AG09309 (cell line): ENCODE measurements around the gene ZFC3H1.

Experiments
- DNase-seq: peaks from one replicate; pipeline ENCODE4 v3.0.0-alpha.2; 2010; ENCODE audit warnings: low read depth
- H3K4me3 ChIP-seq: 2 replicates; pipeline ENCODE4 v1.5.1; 2011; ENCODE audit warnings: mild to moderate bottlenecking, low read depth, low read length, moderate library complexity; ENCODE audit not compliant: control insufficient read depth
- CTCF ChIP-seq: IDR thresholded peaks from 2 replicates; pipeline ENCODE4 v1.5.1; 2011; ENCODE audit warnings: mild to moderate bottlenecking, low read depth, low read length, inconsistent platforms; ENCODE audit not compliant: insufficient read depth, control insufficient read depth; ENCODE audit errors: missing control alignments

Gene ZFC3H1

GRCh38 chr12:71639341-71639760 lies 24.3 kb downstream of the ZFC3H1 start:
- TF ChIP-seq CTCF = no peak
- DNase-seq = no peak
- H3K4me3 ChIP-seq = no peak overlapping the region

DNA sequence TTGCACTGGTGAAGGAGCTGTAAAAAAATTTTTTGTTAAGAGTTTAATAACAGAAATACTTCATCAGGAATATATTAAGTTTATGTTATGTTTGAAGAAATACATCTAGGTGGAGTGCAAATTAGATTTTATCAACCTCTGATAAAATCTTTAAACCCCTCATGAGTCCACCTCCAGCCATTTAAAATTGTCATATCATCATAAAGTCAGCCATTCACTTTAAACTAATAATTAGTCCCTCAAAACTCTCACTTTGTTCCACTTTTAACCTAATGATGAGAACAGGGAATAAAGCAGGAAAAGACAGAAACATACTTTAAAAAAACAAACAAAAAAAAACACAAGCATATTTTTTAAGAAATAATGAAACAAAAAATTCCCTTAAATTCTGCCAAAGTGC lies 25.1 kb downstream of the ZFC3H1 start:
- H3K4me3 ChIP-seq = no peak overlapping the region
- TF ChIP-seq CTCF = no peak
- no peak for DNase-seq

GRCh38 chr12:71636704-71637115 lies 26.9 kb downstream of the ZFC3H1 start:
- no peak overlapping the region for H3K4me3 ChIP-seq
- DNase-seq = peak; percentile 28
- TF ChIP-seq CTCF = peak; percentile 75

- no peak overlapping the region for H3K4me3 ChIP-seq
- TF ChIP-seq CTCF = no peak
- no peak for DNase-seq
Observed at GRCh38 chr12:71627438-71628002, 36.1 kb downstream of the ZFC3H1 start.

GRCh38 chr12:71626768-71627167 lies 36.9 kb downstream of the ZFC3H1 start:
- no peak for DNase-seq
- no peak for TF ChIP-seq CTCF
- no peak overlapping the region for H3K4me3 ChIP-seq

GRCh38 chr12:71626098-71626497 lies 37.5 kb downstream of the ZFC3H1 start:
- no peak for TF ChIP-seq CTCF
- DNase-seq = no peak
- H3K4me3 ChIP-seq = no peak overlapping the region

DNA sequence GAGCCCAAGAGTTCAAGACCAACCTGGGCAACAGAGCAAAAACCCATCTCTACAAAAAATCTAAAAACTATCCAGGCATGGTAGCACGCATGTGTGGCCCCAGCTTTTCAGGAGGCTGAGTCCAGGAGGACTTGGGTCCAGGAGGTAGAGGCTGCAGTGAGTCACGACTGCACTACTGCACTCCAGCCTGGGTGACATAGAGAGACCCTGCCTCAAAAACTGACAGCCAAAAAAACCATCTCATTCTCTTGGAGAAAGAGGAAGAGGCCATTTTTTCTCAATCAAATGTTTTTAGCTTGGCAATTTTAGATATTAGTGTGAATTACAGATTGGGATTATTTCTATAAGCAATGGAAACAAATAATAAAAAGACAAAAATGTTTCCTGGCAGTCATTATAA lies 38.2 kb downstream of the ZFC3H1 start:
- no peak overlapping the region for H3K4me3 ChIP-seq
- no peak for DNase-seq
- TF ChIP-seq CTCF = no peak
